Thymus (tissue), 11 donors: Measurements from ENCODE around the gene LRRTM4. TPM values are rescaled to one million over a fixed set of nuclear protein-coding genes. Genes with fewer than 3 reads are reported as not detected.
"Not testable (repeated sequence)": the region's sequence is repeated elsewhere in the genome, so short reads cannot be mapped to it uniquely, and the experiment has no call there.

Source experiments
- DNase-seq, 9 donors: peaks; one replicate each; pipeline ENCODE4 v3.0.0-alpha.2; 2013; ENCODE audit warnings: low spot score in 9 of 9, low read depth in 6 of 9, missing footprints in 1 of 9
- H3K27ac ChIP-seq, 2 donors: one replicate each; pipeline ENCODE4 v1.5.1; 2013; ENCODE audit warnings: control low read depth in 1 of 2, low read depth in 1 of 2, low read length in 1 of 2, mild to moderate bottlenecking in 1 of 2, moderate library complexity in 1 of 2
- H3K27me3 ChIP-seq, 2 donors: one replicate each; pipeline ENCODE4 v1.5.1; 2013; ENCODE audit warnings: low read length in 1 of 2; ENCODE audit not compliant: control insufficient read depth in 2 of 2, insufficient read depth in 1 of 2
- H3K36me3 ChIP-seq, 2 donors: one replicate each; pipeline ENCODE4 v1.5.1; 2013; ENCODE audit warnings: low read length in 1 of 2, mild to moderate bottlenecking in 1 of 2, moderate library complexity in 1 of 2; ENCODE audit not compliant: control insufficient read depth in 2 of 2, insufficient read depth in 2 of 2
- H3K4me1 ChIP-seq, 2 donors: one replicate each; pipeline ENCODE4 v1.5.1; 2013; ENCODE audit warnings: low read length in 2 of 2; ENCODE audit not compliant: control insufficient read depth in 2 of 2, insufficient read depth in 2 of 2
- H3K4me3 ChIP-seq, 2 donors: one replicate each; pipeline ENCODE4 v1.5.1; 2013; ENCODE audit warnings: low read length in 2 of 2, control low read depth in 1 of 2, mild to moderate bottlenecking in 1 of 2
- H3K9me3 ChIP-seq, 2 donors: one replicate each; pipeline ENCODE4 v1.5.1; 2013; ENCODE audit warnings: low read length in 1 of 2, mild to moderate bottlenecking in 1 of 2; ENCODE audit not compliant: control insufficient read depth in 2 of 2, insufficient read depth in 1 of 2
- WGBS: extraction: QIAGEN DNeasy Blood & Tissue Kit; methylation state at CpG from one replicate; pipeline ENCODE4 v1.1.7; 2013; 5-methylcytosine and 5-hydroxymethylcytosine counted together
- polyA plus RNA-seq: library from polyadenylated mRNA; stranded (reverse); fragments of 200-250 nt; gene quantifications from one replicate; pipeline ENCODE4 v1.2.3, GENCODE V29; 2013
- total RNA-seq: library from RNA; stranded (reverse); fragments of 120-200 nt; gene quantifications from one replicate; pipeline ENCODE4 v1.2.4, GENCODE V29; 2013
- donor health status: healthy.

LRRTM4 gene
- total and polyA plus RNA-seq, 2 donors: 0.02 to 0.09 TPM

DNA sequence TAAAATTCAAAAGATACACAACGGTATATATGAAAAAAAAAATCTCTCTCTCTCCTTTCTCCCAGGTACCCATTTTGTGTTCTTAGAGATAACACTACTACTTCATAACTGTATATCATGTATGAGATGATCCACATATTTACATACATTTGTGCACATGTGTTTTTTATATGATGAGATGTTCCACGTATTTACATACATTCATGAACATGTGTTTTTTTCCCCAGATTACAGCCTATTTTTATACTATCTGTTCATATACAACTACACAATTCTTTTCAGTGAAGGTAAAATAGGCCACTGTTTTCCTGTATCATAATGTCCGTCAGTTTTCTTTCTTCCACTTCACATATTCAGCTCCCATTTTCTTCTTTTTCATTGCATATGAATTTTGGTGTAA, 808.9 kb downstream of the LRRTM4 start:
- H3K36me3 ChIP-seq: no peaks in the 10 kb centered on the region
- H3K4me1 ChIP-seq: no peaks in the 10 kb centered on the region
- H3K27ac ChIP-seq: no peak overlapping the region
- H3K27me3 ChIP-seq: no peaks in the 10 kb centered on the region
- 94% methylated on average over 3 of the region's 3 CpGs for WGBS
- H3K4me3 ChIP-seq: no peak overlapping the region
- no peak for DNase-seq
- H3K9me3 ChIP-seq: no peaks in the 10 kb centered on the region

DNA sequence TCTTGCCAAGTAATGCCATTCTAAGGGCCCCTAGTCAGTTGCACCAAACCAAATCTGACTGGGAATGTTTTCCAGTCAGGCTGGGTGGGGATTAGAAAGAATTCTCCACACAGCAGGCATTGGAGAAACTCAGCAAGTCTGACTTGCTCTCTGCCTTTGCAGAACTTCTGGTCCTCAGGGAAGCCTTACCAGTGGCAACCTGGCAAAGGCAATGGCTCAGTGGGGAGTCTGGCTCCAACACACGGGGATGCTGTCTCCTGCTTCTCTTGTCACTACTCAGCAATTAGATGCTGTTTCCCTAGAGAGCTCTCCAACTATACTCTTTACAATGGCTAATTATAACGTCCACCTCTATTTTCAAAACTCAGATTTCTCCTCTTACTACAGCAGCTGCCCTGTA, 810.7 kb downstream of the LRRTM4 start:
- Histone ChIP-seq H3K36me3 (no peaks in the 10 kb centered on the region), H3K9me3 (no peaks in the 10 kb centered on the region), H3K27me3 (no peaks in the 10 kb centered on the region), H3K4me3 (no peak overlapping the region), H3K4me1 (no peaks in the 10 kb centered on the region), H3K27ac (no peak overlapping the region)
- WGBS: 60% methylated on average over 2 of the region's 2 CpGs
- DNase-seq: no peak

DNA sequence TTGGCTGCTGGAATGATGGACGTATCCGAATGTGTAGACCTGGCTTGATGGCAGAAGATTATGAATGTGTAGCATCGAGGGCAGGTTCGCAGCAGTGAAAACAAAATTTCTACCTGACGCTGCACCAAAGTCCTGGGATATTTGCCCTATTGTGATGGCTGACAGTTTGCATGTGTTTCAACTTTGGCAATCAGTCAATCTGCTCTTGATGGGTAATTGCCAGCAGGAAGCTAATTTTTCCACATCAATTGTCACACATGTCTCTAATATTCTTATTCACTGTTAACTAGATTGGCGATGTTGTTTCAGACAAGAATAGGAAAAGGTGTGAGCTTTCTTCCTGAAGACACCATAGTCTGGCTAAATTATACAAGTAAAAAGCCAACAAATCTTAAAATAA, 821.3 kb downstream of the LRRTM4 start:
- H3K4me3 ChIP-seq: no peak overlapping the region
- DNase-seq: no peak
- no peak overlapping the region for H3K27ac ChIP-seq
- no peaks in the 10 kb centered on the region for H3K27me3 ChIP-seq
- WGBS: 90% methylated on average over 6 of the region's 6 CpGs
- no peaks in the 10 kb centered on the region for H3K36me3 ChIP-seq
- no peaks in the 10 kb centered on the region for H3K4me1 ChIP-seq
- peaks cover 0 to 9% of the 10 kb centered on the region in 2 donors for H3K9me3 ChIP-seq

DNA sequence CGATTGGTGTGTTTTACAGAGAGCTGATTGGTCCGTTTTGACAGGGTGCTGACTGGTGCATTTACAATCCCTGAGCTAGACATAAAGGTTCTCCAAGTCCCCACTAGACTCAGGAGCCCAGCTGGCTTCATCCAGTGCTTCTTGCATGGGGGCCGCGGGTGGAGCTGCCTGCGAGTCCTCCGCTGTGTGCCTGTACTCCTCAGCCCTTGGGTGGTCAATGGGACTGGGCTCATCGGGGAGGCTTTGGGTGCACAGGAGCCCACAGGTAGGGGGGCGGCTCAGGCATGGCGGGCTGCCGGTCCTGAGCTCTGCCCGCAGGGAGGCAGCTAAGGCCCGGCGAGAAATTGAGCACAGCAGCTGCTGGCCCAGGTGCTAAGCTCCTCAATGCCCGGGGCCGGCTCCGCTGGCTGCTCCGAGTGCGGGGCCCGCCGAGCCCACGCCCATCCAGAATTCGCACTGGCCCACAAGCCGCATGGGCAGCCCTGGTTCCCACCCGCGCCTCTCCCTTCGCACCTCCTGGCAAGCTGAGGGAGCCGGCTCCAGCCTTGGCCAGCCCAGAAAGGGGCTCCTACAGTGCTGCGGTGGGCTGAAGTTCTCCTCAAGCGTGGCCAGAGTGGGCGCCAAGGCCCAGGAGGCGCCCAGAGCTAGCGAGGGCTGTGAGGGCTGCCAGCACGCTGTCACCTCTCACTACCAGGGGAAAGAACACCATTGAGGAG, 824.0 kb downstream of the LRRTM4 start:
- not testable (repeated sequence) for H3K4me3 ChIP-seq, H3K9me3 ChIP-seq, H3K4me1 ChIP-seq, H3K36me3 ChIP-seq, H3K27me3 ChIP-seq, H3K27ac ChIP-seq, DNase-seq
- 96% methylated on average over 33 of the region's 33 CpGs for WGBS
